Globus pallidus (tissue), 1 donor: ENCODE measurements around the gene RRM2.
"Not testable (repeated sequence)": the region's sequence is repeated elsewhere in the genome, so short reads cannot be mapped to it uniquely, and the experiment has no call there.

ENCODE experiments used
- DNase-seq: peaks from one replicate; pipeline ENCODE4 v3.0.0-alpha.2; 2015; ENCODE audit warnings: low spot score

RRM2 gene

DNA sequence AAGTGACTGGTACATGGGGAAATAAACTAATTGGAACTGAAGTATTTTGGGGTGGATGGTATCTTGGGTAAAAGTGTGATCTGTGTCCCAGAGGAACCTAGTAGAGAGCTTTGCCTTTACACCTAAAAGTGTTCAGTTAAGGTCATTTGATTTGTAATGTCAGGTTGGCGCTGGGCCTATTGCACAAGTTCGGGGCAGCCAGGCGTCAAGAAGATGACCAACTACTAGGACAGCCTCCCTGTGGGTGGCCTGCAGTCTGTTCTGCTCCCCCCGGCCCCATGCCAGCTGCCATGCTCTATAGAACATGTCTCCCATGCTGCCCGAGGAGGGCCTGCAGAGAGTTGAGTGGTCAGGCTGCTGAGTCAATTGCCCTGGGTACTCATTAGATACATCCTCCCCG lies 10.1 kb downstream of the RRM2 start:
- DNase-seq: no peak

DNA sequence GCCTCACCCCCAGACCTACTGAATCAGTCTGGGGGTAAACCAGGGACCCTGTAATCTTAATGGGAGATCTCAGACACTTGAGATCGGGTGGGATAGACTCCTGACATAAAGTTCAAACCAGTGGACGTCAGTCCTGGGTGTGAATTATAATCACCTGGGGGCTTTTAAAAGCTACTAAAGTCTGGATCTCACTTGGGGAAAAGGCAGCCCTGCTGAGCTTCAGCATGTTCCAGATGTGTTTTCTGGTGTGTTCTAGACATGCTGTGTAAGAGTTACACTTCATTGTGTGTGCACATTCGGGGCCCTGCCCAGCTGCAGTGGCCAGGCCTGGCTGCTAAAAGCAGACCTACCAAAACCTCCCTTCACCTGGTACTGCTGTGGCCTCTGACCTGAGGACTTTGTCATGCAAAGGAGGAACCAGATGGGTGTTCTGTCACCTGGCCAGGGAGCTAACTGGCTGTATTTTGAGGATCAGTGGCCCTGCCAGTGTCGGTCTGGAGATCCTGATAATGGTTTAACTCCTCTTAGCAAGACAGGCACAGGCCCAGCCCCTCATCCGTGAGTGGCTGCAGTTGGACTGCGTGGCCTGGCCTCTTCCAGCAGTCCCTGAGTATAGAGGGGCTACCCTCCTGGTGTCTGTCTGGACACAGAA lies 10.6 kb downstream of the RRM2 start:
- DNase-seq: no peak

DNA sequence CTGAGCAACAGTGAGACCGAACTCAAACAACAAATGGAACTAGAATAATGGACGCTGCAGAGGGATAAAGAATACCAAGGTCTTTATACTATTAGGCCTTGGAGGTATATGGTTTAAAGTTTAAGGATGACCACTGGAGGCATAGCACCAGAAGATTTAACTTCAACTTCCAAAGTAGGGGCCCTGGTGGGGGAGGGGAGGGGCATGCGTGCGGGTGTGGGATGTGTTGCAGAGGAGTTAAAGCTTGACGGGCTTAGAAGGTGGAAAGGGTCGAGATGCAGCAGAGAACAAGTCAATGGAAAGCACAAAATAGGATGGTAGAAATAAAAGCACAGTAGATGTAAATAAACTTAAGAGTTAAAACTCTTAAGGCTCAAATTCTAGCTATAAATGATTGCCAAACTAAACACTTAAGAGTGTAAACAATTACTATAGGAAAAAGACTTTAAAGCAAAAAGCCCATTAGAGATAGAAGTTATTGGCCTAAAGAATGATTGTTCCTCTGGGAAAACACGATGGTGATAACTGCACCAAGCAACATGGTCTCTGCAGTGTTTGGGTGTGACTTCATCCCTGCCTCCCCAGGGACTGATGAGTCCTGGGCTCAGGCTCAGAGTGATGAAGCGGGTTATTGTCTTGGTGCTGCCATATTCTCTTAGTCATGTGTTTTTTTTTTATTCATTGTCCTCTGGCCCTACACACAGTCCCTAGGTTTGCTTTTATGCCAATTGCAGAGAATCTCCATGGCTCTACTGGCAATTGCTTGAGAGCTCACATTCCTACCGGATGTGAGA lies 13.0 kb downstream of the RRM2 start:
- DNase-seq: no peak

DNA sequence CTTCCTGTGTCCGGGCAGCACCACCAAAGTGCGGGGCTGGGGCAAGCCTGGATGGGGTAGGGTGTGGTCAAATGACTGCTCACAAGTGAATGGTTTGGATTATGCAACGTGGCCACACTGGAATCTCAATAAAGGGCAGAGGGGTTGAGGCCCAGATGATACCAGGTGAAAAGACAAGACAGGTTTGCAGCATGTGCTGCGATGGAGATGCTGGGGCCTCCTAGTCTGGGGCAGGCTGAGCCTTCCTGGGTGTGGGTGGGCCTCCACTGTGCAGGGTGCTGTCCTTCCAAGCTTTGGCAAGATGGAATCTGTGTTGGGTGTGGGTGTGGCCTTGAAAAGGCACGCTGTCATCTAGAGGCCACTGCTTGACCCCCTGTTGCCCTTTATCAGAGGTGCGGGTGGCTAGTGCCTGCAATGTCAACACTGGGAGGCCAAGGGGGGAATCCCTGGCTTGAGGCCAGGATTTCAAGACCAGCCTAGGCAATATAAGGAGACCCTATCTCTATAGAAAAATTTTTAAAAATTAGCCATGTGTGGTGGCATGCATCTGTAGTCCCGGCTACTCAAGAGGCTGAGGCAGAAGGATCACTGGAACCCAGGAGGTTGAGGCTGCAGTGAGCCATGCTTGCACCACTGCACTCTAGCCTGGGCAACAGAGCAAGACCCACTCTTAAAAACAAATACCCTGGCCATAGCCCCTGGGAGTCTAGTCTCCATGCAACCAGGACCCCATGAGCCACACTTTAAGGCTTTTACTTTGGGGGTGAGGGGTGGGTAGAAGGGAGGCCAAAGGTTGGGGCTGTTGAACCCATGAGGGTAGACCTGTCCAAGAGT lies 13.8 kb downstream of the RRM2 start:
- no peak for DNase-seq

DNA sequence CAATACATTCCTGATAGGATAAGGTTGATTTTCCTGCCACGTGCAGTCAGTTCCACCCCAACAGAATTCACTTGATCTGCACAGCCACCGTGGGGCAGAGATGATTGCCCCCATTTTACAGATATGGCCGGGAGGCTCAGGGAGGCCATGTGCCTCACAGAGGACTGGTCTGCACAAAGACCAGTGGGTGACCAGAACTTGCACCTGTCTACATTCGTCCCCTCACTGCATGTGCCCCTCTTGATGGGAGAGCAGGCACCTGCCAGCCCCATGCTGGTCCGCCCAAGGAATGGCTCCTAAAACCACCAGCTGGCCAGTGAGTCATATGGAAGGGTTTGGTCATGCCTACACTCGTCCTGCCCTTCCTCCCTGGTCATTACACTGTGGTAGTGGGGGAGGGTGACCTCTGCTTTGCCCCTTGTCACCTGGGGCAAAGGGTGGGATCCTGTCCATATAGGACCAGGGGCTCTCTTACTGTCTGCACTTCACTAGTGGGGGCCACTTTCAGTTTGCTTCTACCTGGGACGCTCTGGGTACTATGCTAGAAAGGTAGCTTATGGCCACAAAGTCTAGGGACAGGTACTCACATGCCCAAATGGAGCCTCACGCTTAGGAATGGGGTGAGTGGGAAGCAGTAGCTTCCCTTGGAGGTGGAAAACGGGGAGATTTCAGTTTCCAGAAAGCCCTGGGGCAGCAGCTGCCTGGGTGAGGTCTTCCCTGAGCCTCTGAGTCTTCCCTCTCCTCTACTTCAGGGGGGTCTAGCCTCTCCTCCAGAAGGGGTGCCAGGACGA lies 14.7 kb downstream of the RRM2 start:
- DNase-seq: no peak

DNA sequence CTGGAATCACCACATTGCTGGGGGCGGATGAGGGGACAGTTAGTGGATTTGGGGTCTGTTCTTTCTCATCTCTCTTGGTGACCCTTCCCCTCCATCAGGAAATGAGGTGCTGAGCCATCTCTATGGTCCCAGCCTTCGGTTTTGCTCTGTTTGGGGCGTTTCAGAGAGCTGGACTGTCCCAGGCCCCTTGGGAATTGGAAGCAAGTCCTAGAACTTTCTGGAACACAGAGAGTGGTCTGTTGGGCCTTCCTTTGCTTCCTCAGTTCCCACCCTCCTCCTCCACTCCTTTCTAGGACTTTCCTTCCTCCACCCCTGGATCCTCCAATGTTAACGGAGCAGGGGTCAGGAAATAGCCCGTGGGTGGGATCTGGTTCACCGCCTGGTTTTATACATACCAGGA lies 17.0 kb downstream of the RRM2 start:
- DNase-seq: no peak

DNA sequence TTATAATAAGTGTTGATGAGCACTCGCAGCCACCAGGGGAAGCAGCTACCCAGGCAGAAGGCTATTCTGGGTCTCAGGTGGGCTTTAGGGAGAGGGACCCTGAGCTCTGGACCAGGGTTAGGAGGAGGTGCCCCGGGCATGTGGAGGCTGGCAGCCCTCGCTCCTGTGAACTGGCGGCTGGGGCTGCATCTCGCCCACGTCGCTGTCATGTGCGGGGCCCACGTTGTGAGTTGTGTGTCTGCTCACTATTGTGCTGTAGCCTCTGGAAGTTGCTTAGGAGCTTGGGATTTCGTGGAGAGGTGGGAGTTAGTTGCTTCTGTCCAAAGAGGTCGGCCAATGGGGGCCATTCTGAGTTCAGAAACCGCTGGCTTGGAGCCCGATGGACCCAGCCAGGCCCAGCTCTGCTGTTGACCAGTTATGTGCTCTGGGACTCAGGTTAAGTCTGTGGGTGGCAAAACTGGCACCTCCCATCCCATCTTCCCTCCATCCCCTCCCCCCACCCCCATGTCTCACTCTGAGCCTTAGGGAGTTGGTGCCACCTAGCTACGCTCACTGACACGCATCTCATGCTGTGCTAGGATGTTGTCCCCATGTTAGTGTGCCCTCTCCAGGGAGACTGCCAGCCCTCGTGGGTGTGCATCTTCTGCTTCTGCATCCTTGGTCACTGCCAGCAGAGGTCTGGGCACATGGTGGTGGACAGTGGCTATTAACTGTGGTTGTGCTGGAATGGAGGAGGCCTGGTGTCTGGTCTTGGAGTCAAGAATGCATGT lies 18.5 kb downstream of the RRM2 start:
- DNase-seq: no peak

DNA sequence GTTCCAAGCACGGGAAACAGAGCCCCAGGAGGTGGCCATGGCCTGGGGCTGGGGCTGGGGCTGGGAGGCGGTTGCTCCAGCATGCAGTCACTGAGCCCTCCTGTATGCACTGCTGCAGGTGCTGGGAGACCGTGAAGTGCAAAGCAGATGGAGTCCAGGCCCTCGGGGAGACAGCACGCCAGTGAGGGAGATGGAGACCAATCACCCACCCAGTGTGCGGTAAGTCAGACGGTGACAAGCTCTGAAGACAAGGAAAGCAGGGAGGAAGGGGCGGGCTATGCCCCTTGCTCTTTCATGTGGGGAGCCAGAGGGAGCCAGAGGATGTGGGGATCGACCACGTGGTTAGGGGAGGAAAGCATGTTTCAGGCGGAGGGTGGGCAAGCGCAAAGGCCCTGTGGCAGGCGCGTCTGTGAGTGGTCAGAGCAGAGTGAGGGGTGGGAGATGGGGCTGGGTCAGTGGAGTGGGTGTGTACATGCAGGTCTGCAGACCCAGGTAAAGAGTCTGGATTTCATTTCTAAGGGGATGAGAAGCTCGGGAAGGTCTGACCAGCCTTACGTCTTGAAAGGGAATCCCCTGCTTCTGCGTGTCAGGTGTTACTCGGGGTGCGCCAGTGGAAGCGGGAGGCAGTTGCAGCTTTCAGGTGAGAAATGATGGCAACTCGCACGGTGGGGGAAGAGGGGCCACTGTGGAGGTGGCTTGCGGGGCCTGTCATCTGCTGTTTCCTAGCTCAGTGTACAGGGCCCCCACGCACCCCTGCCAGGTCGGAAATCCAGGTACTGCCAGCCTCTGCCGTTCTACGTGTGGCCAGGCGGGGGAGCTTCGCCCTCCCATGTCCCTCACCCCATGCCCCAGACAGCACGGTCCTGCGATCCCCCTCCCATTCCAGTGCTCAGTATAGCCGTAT lies 19.4 kb downstream of the RRM2 start:
- no peak for DNase-seq

DNA sequence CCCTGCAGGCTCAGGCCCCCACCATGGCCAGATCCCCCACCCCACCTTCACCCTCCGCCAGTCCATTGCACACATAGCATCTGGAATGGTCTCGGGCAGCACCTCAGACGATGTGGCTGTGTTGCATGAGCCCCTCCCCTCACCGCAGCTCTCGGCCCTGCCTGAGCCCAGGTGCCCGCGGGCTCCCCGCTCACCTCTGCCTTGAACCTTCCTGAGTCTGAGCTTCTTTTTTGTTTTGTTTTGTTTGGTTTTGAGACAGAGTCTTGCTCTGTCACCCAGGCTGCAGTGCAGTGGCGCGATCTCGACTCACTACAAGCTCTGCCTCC lies 20.1 kb downstream of the RRM2 start:
- no peak for DNase-seq

DNA sequence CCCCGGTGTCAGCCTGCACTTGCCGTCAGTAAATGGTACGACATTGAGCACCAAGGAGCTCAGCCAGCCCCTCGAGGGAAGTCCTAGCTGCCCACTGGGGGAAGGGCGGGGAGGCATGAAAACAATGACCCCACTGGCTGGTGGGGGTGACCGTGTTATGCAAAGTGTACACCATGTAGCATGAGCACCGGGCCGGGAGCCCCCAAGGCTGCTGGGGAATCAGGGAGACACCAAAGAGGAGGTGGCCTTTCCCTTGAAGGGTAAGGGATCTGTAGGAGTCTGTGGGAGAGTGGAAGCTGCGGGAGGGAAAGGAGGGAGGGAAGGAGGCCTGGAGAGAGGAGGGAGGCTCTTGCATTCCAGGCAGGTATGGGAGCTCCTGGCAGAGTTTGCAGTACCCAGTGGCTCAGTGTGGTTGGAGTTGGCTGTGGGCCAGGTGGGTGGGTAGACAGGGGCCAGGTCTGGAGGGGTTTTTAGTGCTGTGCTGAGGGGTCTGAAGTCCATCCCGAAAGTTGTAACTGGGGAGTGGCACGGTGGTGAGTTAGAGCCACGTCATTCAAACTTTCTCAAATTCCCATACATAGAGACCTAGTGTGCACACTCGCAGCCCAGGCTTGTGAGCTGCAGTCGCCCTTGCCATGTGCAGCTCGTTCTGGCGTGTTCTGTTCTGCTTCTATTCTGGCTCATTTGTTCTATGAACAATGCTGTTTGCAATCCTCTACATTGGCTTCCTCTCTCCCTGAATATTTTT lies 22.4 kb downstream of the RRM2 start:
- no peak for DNase-seq

DNA sequence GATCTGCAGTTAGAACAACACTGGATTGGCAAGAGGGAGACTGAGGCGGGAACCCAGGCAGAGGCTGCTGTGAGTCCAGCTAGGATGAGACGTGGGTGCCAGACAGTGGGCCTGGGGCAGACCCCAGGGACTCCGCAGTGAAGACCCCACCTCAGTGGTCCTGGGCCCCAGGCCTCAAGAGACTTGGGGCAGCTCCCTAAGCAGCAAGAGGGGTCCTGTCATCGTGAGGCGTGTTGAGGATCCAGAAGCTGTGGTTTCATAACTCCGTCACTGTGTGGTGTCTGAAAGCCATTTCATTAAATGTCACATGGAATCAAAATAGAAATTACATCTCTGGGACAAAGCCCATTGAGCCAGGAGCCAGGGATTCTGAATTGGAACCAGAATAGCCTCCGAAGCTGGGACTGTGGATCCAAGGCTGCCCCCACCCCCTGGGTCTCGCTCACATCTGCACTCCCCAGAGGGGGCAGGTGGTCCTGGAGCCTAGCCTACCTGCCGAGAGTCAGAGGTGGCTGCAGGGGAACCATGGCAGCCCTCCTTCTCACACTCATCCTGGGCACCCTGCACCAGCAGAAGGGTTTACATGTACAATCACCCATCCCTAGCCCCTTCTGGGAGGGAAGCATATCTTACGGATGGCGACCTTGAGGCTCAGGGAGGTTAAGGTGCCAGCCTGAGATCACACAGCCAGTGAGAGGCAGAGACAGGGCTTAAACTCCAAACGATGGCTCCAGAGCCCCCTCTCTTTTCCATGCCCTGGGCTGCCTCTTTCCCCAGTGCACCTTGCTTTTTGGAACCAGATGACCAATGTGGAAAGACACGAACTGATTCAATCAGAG lies 23.2 kb downstream of the RRM2 start:
- no peak for DNase-seq

DNA sequence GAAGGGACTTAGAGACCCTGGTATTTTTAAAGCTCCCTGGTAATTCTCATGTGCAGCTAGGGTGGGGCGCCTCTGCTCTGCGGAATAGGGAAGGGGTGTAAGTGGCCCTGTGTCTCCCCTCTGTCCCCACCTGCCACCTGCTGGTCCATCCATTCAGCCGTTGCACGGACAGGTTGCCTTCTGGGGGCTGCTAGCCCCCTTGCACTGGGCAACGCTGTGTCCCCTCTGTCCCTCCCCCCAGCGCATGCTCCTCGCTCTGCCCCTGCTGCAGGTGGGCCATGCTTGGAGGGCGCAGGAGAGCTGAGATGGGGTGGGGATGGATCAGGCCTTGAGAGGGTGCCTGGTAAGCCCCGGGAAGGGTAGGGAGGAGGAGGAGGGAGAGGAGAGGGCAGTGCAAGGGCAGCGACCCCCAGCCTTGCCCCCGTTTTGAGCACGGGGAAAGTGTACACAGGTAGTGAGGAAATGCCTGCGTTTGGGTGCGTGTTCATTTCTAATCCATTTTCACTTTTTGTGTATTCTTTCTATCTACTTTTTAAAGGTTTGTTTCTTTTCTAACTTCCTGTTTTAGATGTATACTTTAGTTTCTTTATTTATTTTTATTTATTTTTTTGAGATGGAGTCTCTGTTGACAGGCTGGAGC lies 23.9 kb downstream of the RRM2 start:
- DNase-seq: no peak

DNA sequence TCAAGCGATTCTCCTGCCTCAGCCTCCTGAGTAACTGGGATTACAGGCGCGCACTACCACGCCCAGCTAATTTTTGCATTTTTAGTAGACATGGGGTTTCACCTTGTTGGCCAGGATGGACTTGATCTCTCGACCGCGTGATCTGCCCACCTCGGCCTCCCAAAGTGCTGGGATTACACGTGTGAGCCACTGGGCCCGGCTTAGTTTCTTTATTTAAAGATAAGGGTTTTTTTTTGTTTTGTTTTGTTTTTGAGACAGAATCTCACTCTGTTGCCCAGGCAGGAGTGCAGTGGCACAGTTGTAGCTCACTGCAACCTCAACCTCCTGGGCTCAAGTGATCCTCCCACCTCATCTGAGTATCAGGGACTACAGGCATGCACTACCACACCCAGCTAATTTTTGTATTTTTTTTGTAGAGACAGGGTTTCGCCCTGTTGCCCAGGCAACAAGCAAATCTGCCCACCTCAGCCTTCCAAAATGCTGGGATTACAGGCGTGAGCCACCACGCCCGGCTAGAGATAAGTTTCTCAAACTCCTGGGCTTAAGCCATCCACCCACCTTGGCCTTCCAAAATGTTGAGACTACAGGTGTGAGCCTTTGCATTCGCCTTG lies 24.6 kb downstream of the RRM2 start:
- not testable (repeated sequence) for DNase-seq

DNA sequence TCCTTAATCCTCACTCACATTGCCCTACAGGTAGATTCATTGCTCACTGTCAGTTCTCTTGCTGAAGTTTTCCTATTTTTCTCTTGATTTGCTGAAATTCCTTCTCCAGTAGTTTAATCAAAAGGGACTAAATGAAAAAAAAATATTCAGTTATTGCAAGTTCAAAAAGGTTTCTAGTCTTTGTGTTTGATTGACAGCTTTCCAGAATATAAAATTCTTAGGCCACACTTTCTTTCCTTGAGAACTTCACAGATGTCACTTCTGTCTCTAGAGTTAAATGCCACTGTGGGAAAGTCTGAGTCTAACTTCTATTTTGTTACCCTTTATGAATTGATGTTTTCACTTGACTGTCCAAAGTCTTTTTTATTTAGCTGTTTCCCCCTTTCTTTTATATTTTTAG lies 25.7 kb downstream of the RRM2 start:
- no peak for DNase-seq

DNA sequence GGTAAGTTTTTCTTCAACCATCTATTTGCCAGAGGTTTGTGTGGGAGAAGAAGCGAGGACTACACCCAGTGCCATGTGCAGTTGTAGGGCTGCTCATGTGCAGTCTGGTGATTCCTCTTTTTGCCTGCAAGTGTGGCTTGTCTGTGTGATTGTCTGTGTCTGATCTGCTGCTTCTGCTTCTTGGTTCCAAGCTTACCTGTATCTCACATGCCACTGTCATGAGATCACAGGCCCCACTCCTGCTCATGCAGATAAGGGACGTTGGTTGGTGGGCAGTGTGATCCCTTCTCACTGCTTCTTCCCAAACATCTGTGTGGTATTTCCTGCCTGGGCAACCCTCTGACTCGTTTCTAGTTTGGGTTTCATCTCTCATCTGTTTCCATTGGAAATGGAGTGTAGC lies 27.1 kb downstream of the RRM2 start:
- DNase-seq: no peak

DNA sequence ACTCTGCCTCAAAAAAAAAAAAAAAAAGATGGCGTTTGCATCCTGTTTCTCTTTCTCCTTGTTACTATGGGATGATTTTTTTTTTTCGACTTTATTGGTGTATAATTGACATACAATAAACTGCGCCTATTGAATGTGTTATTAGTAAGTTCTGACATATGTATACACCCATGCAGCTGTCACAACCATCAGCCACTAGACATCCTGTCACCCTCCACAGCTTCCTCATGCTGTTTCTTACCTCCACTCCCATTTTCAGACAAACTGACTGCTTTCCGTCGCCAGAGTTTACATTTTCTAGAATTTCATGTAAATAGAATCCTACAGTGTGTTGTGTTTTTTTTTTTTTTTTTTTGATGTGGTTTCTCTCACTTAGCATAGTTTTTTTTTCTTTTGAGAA lies 27.9 kb downstream of the RRM2 start:
- no peak for DNase-seq

DNA sequence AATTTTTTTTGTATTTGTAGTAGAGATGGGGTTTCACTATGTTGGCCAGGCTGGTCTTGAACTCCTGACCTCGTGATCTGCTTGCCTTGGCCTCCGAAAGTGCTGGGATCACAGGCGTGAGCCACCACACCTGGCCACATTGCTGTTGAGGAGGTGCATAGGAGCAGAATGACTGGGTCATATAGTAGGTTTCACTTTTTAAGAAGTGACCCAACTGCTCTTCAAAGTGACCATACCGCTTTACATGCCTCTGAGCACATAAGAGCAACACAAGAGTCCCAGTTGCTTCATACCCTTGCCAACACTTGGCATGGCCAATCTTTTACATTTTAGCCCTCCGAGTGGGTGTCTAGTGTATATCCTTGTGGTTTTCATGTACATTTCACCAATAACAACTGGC lies 28.9 kb downstream of the RRM2 start:
- DNase-seq: no peak

DNA sequence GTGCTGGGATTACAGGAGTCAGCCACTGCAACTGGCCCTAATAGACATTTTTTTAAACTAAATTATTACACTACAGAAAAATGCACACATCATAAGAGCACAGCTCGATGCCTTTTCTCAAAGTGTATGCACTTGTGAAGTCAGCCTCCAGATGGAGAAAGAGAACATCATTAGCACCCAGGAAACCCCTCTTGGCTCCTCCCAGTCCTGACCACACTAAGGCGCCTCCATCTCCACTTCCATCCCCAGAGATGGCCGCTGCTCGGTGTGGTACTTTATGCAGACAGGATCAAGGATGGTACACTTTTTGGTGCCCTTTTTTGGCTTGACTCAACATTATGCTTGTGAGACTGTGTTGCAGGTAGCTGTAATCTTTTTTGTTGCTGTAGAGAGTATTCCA lies 34.8 kb downstream of the RRM2 start:
- no peak for DNase-seq
